AG10803 (cell line): ENCODE data around the gene MYH1.
"Not testable (repeated sequence)": the region's sequence is repeated elsewhere in the genome, so short reads cannot be mapped to it uniquely, and the experiment has no call there.

Experiments used
- DNase-seq: peaks from one replicate; pipeline ENCODE4 v3.0.0; 2010; ENCODE audit warnings: low read depth
- H3K4me3 ChIP-seq: 2 replicates; pipeline ENCODE4 v1.5.1; 2011; ENCODE audit warnings: mild to moderate bottlenecking, low read length, control low read depth
- TF ChIP-seq, protein P1 (sequence below): conservative IDR thresholded peaks from 2 replicates; pipeline ENCODE4 v1.5.1; 2011; ENCODE audit warnings: mild to moderate bottlenecking, low read length, control low read depth, inconsistent platforms

The MYH1 gene

DNA sequence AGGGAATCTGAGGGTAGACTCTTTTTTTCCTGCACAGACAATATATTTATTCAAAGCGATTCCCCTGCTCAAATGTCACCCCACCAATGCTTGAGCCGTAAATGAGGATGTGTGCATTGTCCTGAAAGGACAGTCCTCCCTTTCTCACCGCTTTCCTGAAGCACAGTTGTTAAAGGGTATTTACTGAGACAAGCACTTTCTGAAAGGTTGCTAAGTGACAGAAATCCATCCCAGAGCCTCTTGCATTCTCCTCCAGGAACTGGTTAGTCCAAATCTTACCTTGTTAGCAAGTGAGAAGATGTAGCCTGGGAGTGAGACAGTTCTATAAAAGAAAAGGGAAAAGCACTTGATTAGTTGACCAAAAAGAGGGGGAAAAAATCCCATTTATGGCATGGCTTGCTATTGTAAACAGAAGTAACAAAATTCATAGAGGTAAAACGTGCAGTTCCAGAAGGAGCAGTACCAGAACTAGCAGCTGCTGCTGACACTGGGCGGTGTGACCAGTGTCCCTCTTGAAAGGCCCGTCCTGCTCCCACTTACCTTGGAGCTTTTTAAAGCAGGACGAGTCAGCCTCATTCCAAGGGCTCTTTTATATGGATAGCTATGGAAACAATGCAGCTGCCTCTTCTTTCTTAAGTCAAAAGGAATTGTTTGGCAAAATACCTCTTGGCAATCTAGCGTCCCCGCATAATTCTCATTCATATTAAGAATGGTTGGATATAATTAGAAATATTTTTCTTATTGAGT lies 30.9 kb upstream of the MYH1 start, which contains the start of gene MYH2:
TSS of gene MYH2 (minus strand) at position 563 of the 747 bp plus-strand sequence. CDS start 1,738 bp downstream, outside the sequence.
- no peak within 1 kb of the TSS for H3K4me3 ChIP-seq
- peak; percentile 29 for DNase-seq
- TF ChIP-seq, protein P1, sequence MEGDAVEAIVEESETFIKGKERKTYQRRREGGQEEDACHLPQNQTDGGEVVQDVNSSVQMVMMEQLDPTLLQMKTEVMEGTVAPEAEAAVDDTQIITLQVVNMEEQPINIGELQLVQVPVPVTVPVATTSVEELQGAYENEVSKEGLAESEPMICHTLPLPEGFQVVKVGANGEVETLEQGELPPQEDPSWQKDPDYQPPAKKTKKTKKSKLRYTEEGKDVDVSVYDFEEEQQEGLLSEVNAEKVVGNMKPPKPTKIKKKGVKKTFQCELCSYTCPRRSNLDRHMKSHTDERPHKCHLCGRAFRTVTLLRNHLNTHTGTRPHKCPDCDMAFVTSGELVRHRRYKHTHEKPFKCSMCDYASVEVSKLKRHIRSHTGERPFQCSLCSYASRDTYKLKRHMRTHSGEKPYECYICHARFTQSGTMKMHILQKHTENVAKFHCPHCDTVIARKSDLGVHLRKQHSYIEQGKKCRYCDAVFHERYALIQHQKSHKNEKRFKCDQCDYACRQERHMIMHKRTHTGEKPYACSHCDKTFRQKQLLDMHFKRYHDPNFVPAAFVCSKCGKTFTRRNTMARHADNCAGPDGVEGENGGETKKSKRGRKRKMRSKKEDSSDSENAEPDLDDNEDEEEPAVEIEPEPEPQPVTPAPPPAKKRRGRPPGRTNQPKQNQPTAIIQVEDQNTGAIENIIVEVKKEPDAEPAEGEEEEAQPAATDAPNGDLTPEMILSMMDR: no peak

DNA sequence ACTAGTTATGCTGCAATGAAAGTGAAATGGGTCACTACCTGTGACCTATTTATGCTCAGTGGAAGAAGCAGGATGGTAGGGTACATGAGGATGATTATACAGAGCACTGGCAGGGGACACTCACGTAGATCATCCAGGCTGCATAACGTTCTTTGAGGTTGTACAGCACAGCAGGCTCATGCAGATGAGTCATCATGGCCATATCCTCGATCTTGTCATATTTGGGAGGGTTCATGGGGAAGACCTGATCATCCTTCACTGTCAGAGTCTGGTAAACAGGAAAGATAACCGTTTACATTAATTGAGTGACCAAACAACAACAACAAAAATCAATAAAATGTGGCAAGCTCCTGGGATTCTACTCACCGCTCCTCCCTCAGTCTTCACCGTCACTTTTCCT lies 29.0 kb upstream of the MYH1 start:
- no peak overlapping the region for H3K4me3 ChIP-seq
- TF ChIP-seq, protein P1: no peak
- DNase-seq: no peak

DNA sequence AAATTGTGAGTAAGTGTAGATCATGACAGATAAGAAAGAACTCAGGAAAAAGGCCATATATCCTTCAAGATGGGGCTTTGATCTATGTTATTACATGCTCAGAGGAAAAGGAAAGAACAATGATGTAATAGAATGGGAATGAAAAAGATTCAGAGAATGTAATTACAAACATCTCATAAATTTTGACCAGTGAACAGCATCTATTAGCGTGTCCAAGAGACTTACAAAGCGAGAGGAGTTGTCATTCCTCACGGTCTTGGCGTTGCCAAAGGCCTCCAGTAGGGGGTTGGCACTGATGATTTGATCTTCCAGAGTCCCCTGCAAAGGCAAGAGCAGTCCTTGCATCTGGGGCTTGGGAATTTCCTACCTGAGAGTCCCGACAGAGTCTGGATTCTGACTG lies 25.1 kb upstream of the MYH1 start:
- H3K4me3 ChIP-seq: not testable (repeated sequence)
- DNase-seq: peak; percentile 79
- TF ChIP-seq, protein P1: peak; percentile 33

DNA sequence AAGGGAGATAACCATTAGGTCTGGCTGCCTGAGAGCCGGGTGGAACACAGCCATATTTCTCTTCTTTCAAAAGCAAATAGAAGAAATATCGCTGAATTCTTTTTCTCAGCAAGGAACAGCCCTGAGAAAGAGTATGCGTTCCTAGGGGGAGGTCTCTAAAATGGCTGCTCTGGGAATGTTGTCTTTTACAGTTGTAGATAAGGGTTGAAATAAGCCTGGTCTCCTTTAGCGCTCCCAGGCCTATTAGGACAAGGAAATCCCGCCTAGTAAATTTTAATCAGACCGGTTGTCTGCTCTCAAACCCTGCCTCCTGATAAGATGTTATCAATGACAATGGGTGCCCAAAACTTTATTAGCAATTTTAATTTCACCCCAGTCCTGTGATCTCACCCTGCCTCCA lies 22.8 kb upstream of the MYH1 start:
- not testable (repeated sequence) for DNase-seq

DNA sequence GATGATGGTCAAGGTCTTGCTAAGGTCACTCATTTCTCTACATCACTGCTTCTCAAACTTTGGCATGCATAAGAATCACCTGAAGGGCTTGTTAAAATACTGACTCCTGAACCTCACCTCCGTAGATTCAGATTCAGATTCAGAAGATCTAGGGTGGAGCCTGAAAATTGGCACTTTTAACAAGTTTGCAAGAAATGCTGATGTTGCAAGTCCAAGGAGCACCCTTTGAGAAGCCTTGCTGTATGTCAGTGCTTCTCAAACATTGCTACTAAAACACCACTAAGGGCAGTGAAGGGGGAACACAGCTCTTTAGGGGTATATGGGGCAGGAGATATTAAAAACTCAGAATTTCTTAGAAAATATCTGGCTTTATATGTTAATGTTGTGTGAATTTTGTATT lies 13.7 kb upstream of the MYH1 start:
- no peak for DNase-seq
- TF ChIP-seq, protein P1: no peak
- H3K4me3 ChIP-seq: no peak overlapping the region

More for the DNA sequence above, 22.8 kb upstream of the MYH1 start:
- H3K4me3 ChIP-seq: not testable (repeated sequence)

DNA sequence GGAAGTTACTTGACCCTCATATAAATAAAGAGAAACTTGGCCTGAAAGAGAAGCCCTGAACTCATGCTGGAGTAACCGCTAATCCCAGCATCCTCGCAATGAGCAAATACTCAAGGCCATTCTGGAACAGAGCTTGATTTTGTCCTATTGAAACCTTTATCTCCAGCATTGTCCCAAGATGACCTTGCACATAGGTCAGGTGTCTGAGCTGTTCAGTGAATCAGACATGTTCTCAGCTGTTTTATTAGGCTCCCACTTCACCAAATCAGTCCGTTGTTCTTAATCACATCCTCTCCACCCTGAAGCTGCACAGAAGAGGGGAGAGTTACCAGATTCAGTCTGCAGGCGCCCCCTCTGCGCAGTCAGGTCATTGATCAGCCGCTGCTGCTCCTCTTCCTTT lies 9.1 kb upstream of the MYH1 start:
- H3K4me3 ChIP-seq: no peak overlapping the region
- TF ChIP-seq, protein P1: no peak
- no peak for DNase-seq

DNA sequence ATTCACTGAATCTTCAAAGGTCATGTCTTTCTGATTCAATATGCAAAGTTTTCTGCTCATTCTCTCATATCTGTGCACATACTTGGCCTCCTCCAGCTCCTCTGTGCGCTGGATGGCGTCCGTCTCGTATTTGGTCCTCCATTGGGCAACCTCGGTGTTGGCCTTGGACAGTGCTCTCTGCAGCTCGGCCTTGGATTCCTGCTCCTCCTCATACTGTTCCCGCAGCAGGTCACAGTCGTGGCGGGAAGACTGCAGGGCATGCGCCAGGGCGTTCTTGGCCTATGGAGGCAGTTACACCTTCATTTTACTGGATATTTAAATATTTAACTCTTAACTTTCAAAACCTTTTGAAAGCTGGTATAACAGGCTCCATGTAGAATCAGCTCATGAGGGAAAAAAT lies 8.2 kb upstream of the MYH1 start:
- no peak overlapping the region for H3K4me3 ChIP-seq
- DNase-seq: no peak
- TF ChIP-seq, protein P1: no peak
